HepG2 (cell line): Measurements from ENCODE around the gene CERS3. TPM values are rescaled to one million over a fixed set of nuclear protein-coding genes. Genes with fewer than 3 reads are reported as not detected.

ENCODE experiments used
- ATAC-seq: fragments of 200-7000 bp; cut with Tn5 transposase; 3 replicates; pipeline ENCODE4 v1.9.1; 2020; ENCODE audit warnings: mild to moderate bottlenecking, moderate library complexity
- BruUV-seq: library from RNA; stranded (reverse); fragments of 400-500 nt; replicated peaks from 2 replicates; lab custom pipeline; 2021; lab: Mats Ljungman, UMichigan
- CTCF ChIA-PET: fragments of 300-600 bp; formaldehyde crosslinking; extraction: SDS; loops from one replicate; lab custom pipeline; 2021; ENCODE audit warnings: low total read pairs, inconsistent platforms, low intra/inter-chr PET ratio; lab: Yijun Ruan, JAX
- POLR2A ChIA-PET: fragments of 350-600 bp; sonication (Branson Sonifier 250); formaldehyde crosslinking; loops from one replicate; lab custom pipeline; 2020; ENCODE audit warnings: antibody characterized with exemption, inconsistent platforms; lab: Yijun Ruan, JAX
- DNase-seq: peaks from one replicate; pipeline ENCODE4 v3.0.0-alpha.2; 2015; ENCODE audit warnings: low spot score
- FAIRE-seq: peaks from 3 replicates; lab custom pipeline; 2011; peaks lifted over from hg19 to GRCh38; lab: Jason Lieb, UNC
- H2AFZ ChIP-seq: one replicate; pipeline ENCODE4 v1.6.1; 2011; ENCODE audit warnings: low read length, inconsistent platforms
- H3K27ac ChIP-seq: fragments of 300-600 bp; 3 replicates; pipeline ENCODE4 v1.8.0; 2011; ENCODE audit warnings: mixed run types, mild to moderate bottlenecking, mixed read lengths, low read length, inconsistent platforms; ENCODE audit not compliant: insufficient read depth; ENCODE audit errors: extremely low read length
- H3K27me3 ChIP-seq, 2 experiments: fragments of 200-600 bp in 1 of 2; 2 replicates in 1 of 2; 3 replicates in 1 of 2; pipeline versions ENCODE4 v1.6.0 to v1.8.0; 2011; ENCODE audit warnings: low read length in 2 of 2, mild to moderate bottlenecking in 2 of 2, moderate library complexity in 2 of 2, inconsistent platforms in 1 of 2; ENCODE audit not compliant: insufficient read depth in 2 of 2, control insufficient read depth in 1 of 2
- H3K36me3 ChIP-seq, 2 experiments: fragments of 200-600 bp in 1 of 2; replicated peaks in 1 of 2; 2 replicates in 1 of 2; 3 replicates in 1 of 2; pipeline versions ENCODE4 v1.5.1 to v1.8.0; 2011; ENCODE audit warnings: low read length in 2 of 2, inconsistent platforms in 1 of 2; ENCODE audit not compliant: insufficient read depth in 2 of 2, control insufficient read depth in 1 of 2
- H3K4me1 ChIP-seq: 2 replicates; pipeline ENCODE4 v1.5.1; 2012; ENCODE audit warnings: low read length, inconsistent platforms; ENCODE audit not compliant: insufficient read depth
- H3K4me2 ChIP-seq: 2 replicates; pipeline ENCODE4 v1.6.0; 2011; ENCODE audit warnings: low read depth, low read length, inconsistent platforms
- H3K4me3 ChIP-seq, 3 experiments: fragments of 200-600 bp in 1 of 3; sonication (generic), shearing (Covaris generic) in 1 of 3; replicated peaks in 1 of 3; 2 replicates each; pipeline ENCODE4 v1.5.1; 2011 to 2016; ENCODE audit warnings: low read length in 3 of 3, inconsistent platforms in 2 of 3, low read depth in 2 of 3, mild to moderate bottlenecking in 2 of 3, control low read depth in 1 of 3, mixed read lengths in 1 of 3; ENCODE audit not compliant: insufficient read depth in 1 of 3
- H3K79me2 ChIP-seq: one replicate; pipeline ENCODE4 v1.6.1; 2011; ENCODE audit warnings: low read length, inconsistent platforms; ENCODE audit not compliant: insufficient read depth
- H3K9ac ChIP-seq: 2 replicates; pipeline ENCODE4 v1.6.0; 2011; ENCODE audit warnings: mild to moderate bottlenecking, low read depth, low read length, inconsistent platforms; ENCODE audit not compliant: insufficient read depth
- H3K9me3 ChIP-seq: 2 replicates; pipeline ENCODE4 v1.5.1; 2012; ENCODE audit warnings: mild to moderate bottlenecking, low read length
- H4K20me1 ChIP-seq: 2 replicates; pipeline ENCODE4 v1.6.0; 2011; ENCODE audit warnings: inconsistent platforms, mild to moderate bottlenecking, low read length, moderate library complexity; ENCODE audit not compliant: insufficient read depth
- CBX5 ChIP-seq: sonication (generic); formaldehyde crosslinking; IDR thresholded peaks from 2 replicates; pipeline ENCODE4 v1.4.0; 2020; ENCODE audit warnings: missing genetic modification reagents, borderline replicate concordance
- DBP ChIP-seq: sonication (generic); formaldehyde crosslinking; IDR thresholded peaks from 2 replicates; pipeline ENCODE4 v1.4.0; 2020; ENCODE audit warnings: missing genetic modification reagents; ENCODE audit errors: not compliant biosample characterization
- ELK4 ChIP-seq: sonication (generic); formaldehyde crosslinking; IDR thresholded peaks from 2 replicates; pipeline ENCODE4 v1.9.0; 2021; ENCODE audit warnings: missing genetic modification reagents, borderline replicate concordance
- FOXP4 ChIP-seq: sonication (generic); formaldehyde crosslinking; IDR thresholded peaks from 2 replicates; pipeline ENCODE4 v1.4.0; 2020; ENCODE audit warnings: missing genetic modification reagents
- HIC2 ChIP-seq: sonication (generic); formaldehyde crosslinking; IDR thresholded peaks from 2 replicates; pipeline ENCODE4 v1.9.0; 2022; ENCODE audit warnings: low read depth, missing genetic modification reagents
- PHF20 ChIP-seq: sonication (generic); formaldehyde crosslinking; IDR thresholded peaks from 2 replicates; pipeline ENCODE4 v1.5.0; 2020; ENCODE audit warnings: mild to moderate bottlenecking, missing genetic modification reagents
- SMYD3 ChIP-seq: sonication (generic); formaldehyde crosslinking; IDR thresholded peaks from 2 replicates; pipeline ENCODE4 v1.8.1; 2023; ENCODE audit warnings: mild to moderate bottlenecking, missing genetic modification reagents
- STAG1 ChIP-seq: sonication (generic); formaldehyde crosslinking; IDR thresholded peaks from 2 replicates; pipeline ENCODE4 v1.4.0; 2020; ENCODE audit warnings: missing genetic modification reagents
- UBTF ChIP-seq: sonication (generic); formaldehyde crosslinking; IDR thresholded peaks from 2 replicates; pipeline ENCODE4 v1.4.0; 2020; ENCODE audit warnings: mild to moderate bottlenecking, missing genetic modification reagents
- ZNF670 ChIP-seq: sonication (generic); formaldehyde crosslinking; IDR thresholded peaks from 2 replicates; pipeline ENCODE4 v1.8.0; 2022; ENCODE audit warnings: mild to moderate bottlenecking, missing genetic modification reagents, borderline replicate concordance
- ZXDC ChIP-seq: sonication (generic); formaldehyde crosslinking; IDR thresholded peaks from 2 replicates; pipeline ENCODE4 v1.5.0; 2020; ENCODE audit warnings: mild to moderate bottlenecking, missing genetic modification reagents
- WGBS: methylation state at CpG from one replicate; pipeline ENCODE4 v1.1.6; 2017; ENCODE audit warnings: low lambda C conversion rate; 5-methylcytosine and 5-hydroxymethylcytosine counted together
- in situ Hi-C: cut with HindIII; loops from 2 replicates; pipeline ENCODE4 v1.10.0; 2017; ENCODE audit warnings: low pct_unique_long_range_greater_than_20kb; ENCODE audit not compliant: extremely low pct_ligation_motif_present
- intact Hi-C: fragments of 100-400 bp; cut with micrococcal nuclease; formaldehyde crosslinking; loops from one replicate; pipeline ENCODE4 v1.10.0; 2022; ENCODE audit not compliant: unreplicated experiment
- polyA plus RNA-seq, 8 experiments: library from polyadenylated mRNA; depleted of rRNA in 3 of 8; stranded (reverse) in 7 of 8; unstranded in 1 of 8; fragments of >200 nt; fragmentation: Illumina TruSeq in 4 of 8; extraction: Trizol in 4 of 8; gene quantifications; 2 replicates each; pipeline versions ENCODE4 v1.2.1 to v1.2.3, GENCODE V29; 2011 to 2016; ENCODE audit warnings: low read depth in 4 of 8, missing spikeins in 1 of 8, mixed read lengths in 1 of 8; ENCODE audit not compliant: insufficient read depth in 1 of 8
- total RNA-seq, 5 experiments: library from RNA; depleted of rRNA; stranded (reverse); fragments of >200 nt; fragmentation: Illumina TruSeq; extraction: Trizol; gene quantifications; 2 replicates each; pipeline ENCODE4 v1.2.3, GENCODE V29; 2016; ENCODE audit warnings: low read depth in 1 of 5

Gene CERS3
- total and polyA plus RNA-seq, 2 of the 13 experiments (the other 11 are each of a cell fraction or from before 2014, with no cell fraction given), result not detected

- FAIRE-seq, result no peak
- in situ Hi-C loops, result no loop called here
Measured at GRCh38 chr15:100426937-100427336, 101.8 kb downstream of the CERS3 start.

More at GRCh38 chr15:100426937-100427336, 101.8 kb downstream of the CERS3 start:
- ATAC-seq (no peak), DNase-seq (no peak)
- CTCF ChIA-PET, result no interaction called here
- WGBS, result 50% methylated on average over 10 of the region's 10 CpGs
- H4K20me1 ChIP-seq, result no peaks in the 10 kb centered on the region
- no peaks in the 10 kb centered on the region for H3K4me1 ChIP-seq
- no peak overlapping the region for H3K9ac ChIP-seq
- no peak overlapping the region for H2AFZ ChIP-seq
- H3K36me3 ChIP-seq, result no peaks in the 10 kb centered on the region
- no peaks in the 10 kb centered on the region for H3K79me2 ChIP-seq
- no peak overlapping the region for H3K4me3 ChIP-seq
- BruUV-seq, result no TSS peak
- TF ChIP-seq HIC2 (CRISPR knock-in tag), result no peak
- no peak for TF ChIP-seq UBTF (CRISPR knock-in tag)
- no peak for TF ChIP-seq FOXP4 (CRISPR knock-in tag)
- no peak for TF ChIP-seq ZXDC
- TF ChIP-seq ELK4 (CRISPR knock-in tag), result no peak
- no peak for TF ChIP-seq DBP (CRISPR knock-in tag)
- no peak for TF ChIP-seq ZNF670 (CRISPR knock-in tag)
- TF ChIP-seq SMYD3, result no peak
- TF ChIP-seq CBX5, result no peak
- no peak for TF ChIP-seq STAG1 (CRISPR knock-in tag)
- no peak for TF ChIP-seq PHF20 (CRISPR knock-in tag)
- TF ChIP-seq, all 625 proteins: peak for 0
- Histone ChIP-seq H3K27me3 (no peaks in the 10 kb centered on the region; a peak in 2 of 5 replicates), H3K9me3 (peaks cover 7% of the 10 kb centered on the region), H3K4me2 (no peak overlapping the region), H3K27ac (no peak overlapping the region)
- POLR2A ChIA-PET, result no interaction called here
- intact Hi-C loops, result no loop called here
